ENCODE data around the gene STIP1. TPM values are rescaled to one million over a fixed set of nuclear protein-coding genes. Genes with fewer than 3 reads are reported as not detected.

Gene STIP1
- total RNA-seq, 2 donors from 2014 or later: 35.8 to 63.6 TPM

- H3K27ac ChIP-seq: no peak overlapping the region
- WGBS, 2 donors: 17 to 25% methylated on average over 5 to 7 of the region's 7 CpGs
- H3K9me3 ChIP-seq: no peaks in the 10 kb centered on the region
- H3K27me3 ChIP-seq: no peaks in the 10 kb centered on the region
- peak; percentile 82 for ATAC-seq
- TF ChIP-seq POLR2A (IDR thresholded peaks at IDR 0.05) (no peak), CTCF (IDR thresholded peaks at IDR 0.05) (peak; percentile 42 to 87 (median 85))
- H3K4me3 ChIP-seq: no peak overlapping the region
- peaks cover 9% of the 10 kb centered on the region for H3K4me1 ChIP-seq
- H3K36me3 ChIP-seq (replicated peaks in 1 of 2; ENCODE audit: insufficient read depth in 1 of 2, low read depth in 2 of 2): peaks cover 12 to 27% of the 10 kb centered on the region in 2 donors
- intact Hi-C loops (cut with DNase I): no loop called here
- DNase-seq: peak; percentile 90 to 94 (median 92)
Measured at GRCh38 chr11:64204464-64204989, 18.6 kb downstream of the STIP1 start.

GRCh38 chr11:64206457-64207255 lies 20.7 kb downstream of the STIP1 start, which contains the start of gene FERMT3:
Gene FERMT3 (plus strand): TSS chr11:64206721. CDS start chr11:64207365, 644 bp downstream.
- H3K27me3 ChIP-seq: no peaks in the 10 kb centered on the region
- DNase-seq (peak in 3 of 4 donors; percentile 27 to 75 (median 35)), ATAC-seq (no peak)
- TF ChIP-seq CTCF (IDR thresholded peaks at IDR 0.05) (no peak), POLR2A (IDR thresholded peaks at IDR 0.05) (peak in 1 of 3 donors; percentile 29)
- WGBS, 2 donors: 78 to 84% methylated on average over 12 to 25 of the region's 27 CpGs
- intact Hi-C loops (cut with DNase I): loop anchor here (5.0 kb wide), 1 partner anchor 91 kb away; no protein-coding TSS in a partner anchor
- peaks cover 9% of the 10 kb centered on the region for H3K4me1 ChIP-seq
- no peak within 1 kb of the TSS for H3K4me3 ChIP-seq
- H3K27ac ChIP-seq: peak within 1 kb of the TSS; percentile 5 to 72 (median 56)
- no peaks in the 10 kb centered on the region for H3K9me3 ChIP-seq
- H3K36me3 ChIP-seq (replicated peaks in 1 of 2; ENCODE audit: insufficient read depth in 1 of 2, low read depth in 2 of 2): peaks cover 12 to 15% of the 10 kb centered on the region in 2 donors

GRCh38 chr11:64207256-64208085 lies 21.5 kb downstream of the STIP1 start:
- H3K4me3 ChIP-seq: no peak overlapping the region
- peak in 2 of 3 donors; percentile 27 to 47 for TF ChIP-seq POLR2A (IDR thresholded peaks at IDR 0.05)
- no peak for TF ChIP-seq CTCF (IDR thresholded peaks at IDR 0.05)
- peaks cover 12% of the 10 kb centered on the region in 2 donors for H3K36me3 ChIP-seq (replicated peaks in 1 of 2; ENCODE audit: insufficient read depth in 1 of 2, low read depth in 2 of 2)
- ATAC-seq: peak; percentile 45
- peak in 3 of 4 donors; percentile 32 to 63 (median 41) for DNase-seq
- intact Hi-C loops (cut with DNase I): loop anchor here (5.0 kb wide), 1 partner anchor 90 kb away; no protein-coding TSS in a partner anchor
- WGBS, 2 donors: 60 to 72% methylated on average over 18 to 28 of the region's 30 CpGs
- H3K27ac ChIP-seq: peak overlapping the region; percentile 5 to 72 (median 56)
- H3K27me3 ChIP-seq: no peaks in the 10 kb centered on the region
- H3K4me1 ChIP-seq: peaks cover 9% of the 10 kb centered on the region
- no peaks in the 10 kb centered on the region for H3K9me3 ChIP-seq

- Histone ChIP-seq H3K27ac (peak overlapping the region in 2 of 4 donors; percentile 67 to 72), H3K36me3 (replicated peaks in 1 of 2; ENCODE audit: insufficient read depth in 1 of 2, low read depth in 2 of 2) (peaks cover 5 to 7% of the 10 kb centered on the region in 2 donors), H3K4me1 (peaks cover 9% of the 10 kb centered on the region), H3K9me3 (no peaks in the 10 kb centered on the region), H3K4me3 (no peak overlapping the region), H3K27me3 (no peaks in the 10 kb centered on the region)
- ATAC-seq (no peak), DNase-seq (no peak)
- WGBS, 2 donors: 81 to 95% methylated on average over 15 to 23 of the region's 23 CpGs
- intact Hi-C loops (cut with DNase I): loop anchor here (5.0 kb wide), 1 partner anchor 89 kb away; no protein-coding TSS in a partner anchor
- TF ChIP-seq POLR2A (IDR thresholded peaks at IDR 0.05): no peak
- TF ChIP-seq CTCF (IDR thresholded peaks at IDR 0.05): no peak
Measured at GRCh38 chr11:64208086-64208795, 22.3 kb downstream of the STIP1 start.
